SK-N-SH treated with all-trans-retinoic acid at 6 μM for 48 hours (cell line): Measurements from ENCODE around the gene DNAH1.

ENCODE experiments used
- ATAC-seq: fragments of 200-7000 bp; cut with Tn5 transposase; 3 replicates; pipeline ENCODE4 v1.9.1; 2020; ENCODE audit warnings: mild to moderate bottlenecking, moderate library complexity
- BACH2 ChIP-seq: fragments of 250-450 bp; sonication (Bioruptor Pico); IDR thresholded peaks from 2 replicates; pipeline ENCODE4 v1.9.0; 2021; ENCODE audit warnings: mild to moderate bottlenecking, borderline replicate concordance
- CREB5 ChIP-seq: fragments of 250-450 bp; sonication (Bioruptor Pico); IDR thresholded peaks from 2 replicates; pipeline ENCODE4 v1.5.1; 2020; ENCODE audit warnings: low read depth, mild to moderate bottlenecking, moderate library complexity
- CSRNP3 ChIP-seq: fragments of 250-450 bp; sonication (Bioruptor Pico); IDR thresholded peaks from 2 replicates; pipeline ENCODE4 v1.5.1; 2021; ENCODE audit warnings: mild to moderate bottlenecking, moderate library complexity
- ESRRG ChIP-seq: fragments of 250-450 bp; sonication (Bioruptor Pico); IDR thresholded peaks from 2 replicates; pipeline ENCODE4 v1.6.1; 2021; ENCODE audit warnings: mild to moderate bottlenecking
- ISL1 ChIP-seq: fragments of 250-450 bp; sonication (Bioruptor Pico); IDR thresholded peaks from 2 replicates; pipeline ENCODE4 v2.1.2; 2022; ENCODE audit warnings: mild to moderate bottlenecking, moderate library complexity
- OSR1 ChIP-seq: fragments of 250-450 bp; sonication (Bioruptor Pico); IDR thresholded peaks from 2 replicates; pipeline ENCODE4 v1.8.0; 2022; ENCODE audit warnings: moderate library complexity, mild to moderate bottlenecking, inconsistent platforms
- POU6F1 ChIP-seq: fragments of 250-450 bp; sonication (Bioruptor Pico); IDR thresholded peaks from 2 replicates; pipeline ENCODE4 v1.8.0; 2021; ENCODE audit warnings: low read depth, mild to moderate bottlenecking, moderate library complexity, borderline replicate concordance
- PPARA ChIP-seq: fragments of 250-450 bp; sonication (Bioruptor Pico); IDR thresholded peaks from 2 replicates; pipeline ENCODE4 v1.5.0; 2020; ENCODE audit warnings: mild to moderate bottlenecking, borderline replicate concordance
- RARB ChIP-seq: fragments of 250-450 bp; sonication (Bioruptor Pico); IDR thresholded peaks from 2 replicates; pipeline ENCODE4 v1.8.0; 2021; ENCODE audit warnings: mild to moderate bottlenecking, moderate library complexity
- TCF4 ChIP-seq: fragments of 250-450 bp; sonication (Bioruptor Pico); IDR thresholded peaks from 2 replicates; pipeline ENCODE4 v1.8.0; 2021; ENCODE audit warnings: mild to moderate bottlenecking, moderate library complexity, borderline replicate concordance
- TSHZ2 ChIP-seq: fragments of 250-450 bp; sonication (Bioruptor Pico); IDR thresholded peaks from 2 replicates; pipeline ENCODE4 v1.5.0; 2020; ENCODE audit warnings: mild to moderate bottlenecking, moderate library complexity
- ZC3H10 ChIP-seq: fragments of 250-450 bp; sonication (Bioruptor Pico); IDR thresholded peaks from 2 replicates; pipeline ENCODE4 v1.5.1; 2021; ENCODE audit warnings: mild to moderate bottlenecking, moderate library complexity
- ZFP3 ChIP-seq: fragments of 250-450 bp; sonication (Bioruptor Pico); IDR thresholded peaks from 2 replicates; pipeline ENCODE4 v1.5.0; 2020; ENCODE audit warnings: mild to moderate bottlenecking, moderate library complexity
- ZFP30 ChIP-seq: fragments of 450-650 bp; formaldehyde crosslinking; IDR thresholded peaks from 2 replicates; pipeline ENCODE4 v1.5.0; 2022; ENCODE audit warnings: mild to moderate bottlenecking, moderate library complexity
- ZNF565 ChIP-seq: fragments of 450-650 bp; formaldehyde crosslinking; conservative IDR thresholded peaks from 2 replicates; pipeline ENCODE4 v1.5.0; 2020; ENCODE audit warnings: low read depth, mild to moderate bottlenecking, moderate library complexity
- ZNF70 ChIP-seq: fragments of 450-650 bp; formaldehyde crosslinking; IDR thresholded peaks from 2 replicates; pipeline ENCODE4 v1.5.0; 2020; ENCODE audit warnings: mild to moderate bottlenecking, moderate library complexity

Gene DNAH1

GRCh38 chr3:52446042-52446441 lies 129.9 kb downstream of the DNAH1 start:
- TF ChIP-seq ZNF565 (no peak), ISL1 (CRISPR knock-in tag) (no peak), TCF4 (CRISPR knock-in tag) (no peak), ZC3H10 (CRISPR knock-in tag) (no peak), CSRNP3 (CRISPR knock-in tag) (no peak), CREB5 (CRISPR knock-in tag) (no peak), POU6F1 (no peak), PPARA (no peak), RARB (CRISPR knock-in tag) (no peak), ZFP3 (no peak)
- no peak for ATAC-seq

GRCh38 chr3:52446631-52447511 lies 130.8 kb downstream of the DNAH1 start:
- peak; percentile 71; the same call in 1 of the 2 replicates for TF ChIP-seq ZFP3
- TF ChIP-seq CSRNP3 (CRISPR knock-in tag), result no peak
- ATAC-seq, result peak; percentile 67

- ATAC-seq, result no peak
- no peak for TF ChIP-seq CSRNP3 (CRISPR knock-in tag)
- TF ChIP-seq ZFP3, result no peak
- no peak for TF ChIP-seq ESRRG (CRISPR knock-in tag)
- TF ChIP-seq ZNF565, result no peak
- no peak for TF ChIP-seq BACH2 (CRISPR knock-in tag)
- TF ChIP-seq TCF4 (CRISPR knock-in tag), result no peak
- TF ChIP-seq ZFP30, result no peak
- TF ChIP-seq TSHZ2 (CRISPR knock-in tag), result no peak
- no peak for TF ChIP-seq OSR1 (CRISPR knock-in tag)
- TF ChIP-seq ZNF70 (CRISPR knock-in tag), result no peak
- no peak for TF ChIP-seq ZC3H10 (CRISPR knock-in tag)
- no peak for TF ChIP-seq CREB5 (CRISPR knock-in tag)
- TF ChIP-seq, all 23 proteins: peak for 0
Observed at GRCh38 chr3:52447512-52448355, 131.6 kb downstream of the DNAH1 start.
